Vagina (tissue), 2 donors: Measurements from ENCODE around the gene CATSPERD. TPM values are rescaled to one million over a fixed set of nuclear protein-coding genes. Genes with fewer than 3 reads are reported as not detected.

Experiments
- DNase-seq, 2 donors: peaks; one replicate each; pipeline ENCODE4 v3.0.0-alpha.2; 2017; ENCODE audit errors: extremely low spot score in 2 of 2
- H3K27ac ChIP-seq: fragments of 200-600 bp; sonication (generic); one replicate; pipeline ENCODE4 v1.5.1; 2019
- H3K27me3 ChIP-seq: fragments of 200-600 bp; sonication (generic); one replicate; pipeline ENCODE4 v1.5.1; 2019
- H3K36me3 ChIP-seq, 2 donors: fragments of 200-600 bp; sonication (generic); one replicate each; pipeline ENCODE4 v1.5.1; 2017 to 2019
- H3K4me1 ChIP-seq: fragments of 200-600 bp; sonication (generic); one replicate; pipeline ENCODE4 v1.5.1; 2019
- H3K4me3 ChIP-seq, 2 donors: fragments of 200-600 bp; sonication (generic); 1 replicate in 1 of 2; 2 replicates in 1 of 2; pipeline ENCODE4 v1.5.1; 2016 to 2019
- H3K9me3 ChIP-seq: fragments of 200-600 bp; sonication (generic); one replicate; pipeline ENCODE4 v1.5.1; 2019
- POLR2A ChIP-seq, 2 donors: fragments of 450-650 bp; IDR thresholded peaks; one replicate each; pipeline ENCODE4 v1.6.1; 2017; ENCODE audit warnings: antibody characterized with exemption in 2 of 2, mild to moderate bottlenecking in 2 of 2, moderate library complexity in 2 of 2
- POLR2AphosphoS5 ChIP-seq, 2 donors: sonication (generic); formaldehyde crosslinking; IDR thresholded peaks; one replicate each; pipeline ENCODE4 v1.9.0; 2017; ENCODE audit warnings: antibody characterized with exemption in 2 of 2, mild to moderate bottlenecking in 2 of 2, low read depth in 1 of 2; ENCODE audit not compliant: insufficient read depth in 1 of 2
- intact Hi-C: fragments of 100-400 bp; cut with DNase I; formaldehyde crosslinking; loops from one replicate; pipeline ENCODE4 v1.15.1; 2023
- total RNA-seq: library from RNA; depleted of rRNA; stranded (reverse); fragments of >200 nt; gene quantifications from one replicate; pipeline ENCODE4 v1.2.3, GENCODE V29; 2016
- TF ChIP-seq, protein P1 (sequence below), 3 experiments: fragments of 450-650 bp in 2 of 3; fragments of 200-600 bp in 1 of 3; sonication (generic) in 1 of 3; IDR thresholded peaks; one replicate each; pipeline ENCODE4 v1.5.1; 2017 to 2019; ENCODE audit warnings: antibody characterized with exemption in 3 of 3, mild to moderate bottlenecking in 2 of 3, moderate library complexity in 2 of 3

The CATSPERD gene
- total RNA-seq, 1 donor from 2014 or later = not detected

DNA sequence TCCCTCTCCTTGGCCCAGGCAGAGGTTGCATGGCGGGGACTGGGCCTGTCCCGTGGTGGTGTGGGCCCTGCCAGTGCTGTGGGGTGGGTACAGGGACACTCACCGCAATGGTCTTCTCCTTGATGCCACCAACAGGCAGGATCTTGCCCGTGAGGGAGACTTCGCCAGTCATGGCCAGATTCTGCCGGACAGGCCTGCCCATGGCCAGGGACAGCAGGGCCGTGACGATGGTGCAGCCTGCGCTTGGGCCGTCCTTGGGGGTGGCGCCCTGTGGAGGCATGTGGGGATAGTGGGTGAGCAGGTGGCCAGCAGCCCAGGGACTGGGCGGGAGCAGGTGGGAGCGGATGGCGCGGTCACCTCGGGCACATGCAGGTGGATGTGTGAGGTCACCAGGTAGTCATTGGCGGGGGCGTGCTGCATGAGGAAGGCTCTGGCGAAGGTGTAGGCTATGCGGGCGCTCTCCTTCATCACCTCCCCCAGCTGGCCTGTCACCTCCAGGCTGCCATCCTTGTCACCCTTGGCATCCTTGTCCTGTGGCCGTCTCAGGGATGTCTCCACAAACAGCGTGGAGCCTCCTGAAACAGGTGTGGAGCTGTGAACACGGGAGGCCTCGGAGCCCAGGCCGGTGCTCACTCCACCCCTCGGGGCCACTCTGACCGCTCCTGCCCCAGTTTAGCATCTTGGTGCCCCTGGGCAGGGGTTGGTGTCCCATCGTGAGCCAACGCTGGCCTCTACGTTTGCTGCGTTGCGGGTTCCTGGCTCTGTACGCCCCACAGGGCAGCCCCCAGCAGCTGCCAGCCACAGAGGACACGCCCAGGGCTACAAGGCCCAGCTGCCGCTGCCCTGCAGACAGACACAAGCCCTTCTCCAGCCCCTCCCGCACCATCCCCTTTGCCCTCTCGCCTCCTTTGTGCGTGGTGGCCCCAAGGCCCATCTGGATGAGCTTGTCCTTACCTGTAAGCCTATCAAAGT, 27.0 kb upstream of the CATSPERD start:
- no peak for TF ChIP-seq POLR2AphosphoS5 (IDR thresholded peaks at IDR 0.05; ENCODE audit: insufficient read depth in 1 of 2, low read depth in 1 of 2)
- TF ChIP-seq, protein P1, sequence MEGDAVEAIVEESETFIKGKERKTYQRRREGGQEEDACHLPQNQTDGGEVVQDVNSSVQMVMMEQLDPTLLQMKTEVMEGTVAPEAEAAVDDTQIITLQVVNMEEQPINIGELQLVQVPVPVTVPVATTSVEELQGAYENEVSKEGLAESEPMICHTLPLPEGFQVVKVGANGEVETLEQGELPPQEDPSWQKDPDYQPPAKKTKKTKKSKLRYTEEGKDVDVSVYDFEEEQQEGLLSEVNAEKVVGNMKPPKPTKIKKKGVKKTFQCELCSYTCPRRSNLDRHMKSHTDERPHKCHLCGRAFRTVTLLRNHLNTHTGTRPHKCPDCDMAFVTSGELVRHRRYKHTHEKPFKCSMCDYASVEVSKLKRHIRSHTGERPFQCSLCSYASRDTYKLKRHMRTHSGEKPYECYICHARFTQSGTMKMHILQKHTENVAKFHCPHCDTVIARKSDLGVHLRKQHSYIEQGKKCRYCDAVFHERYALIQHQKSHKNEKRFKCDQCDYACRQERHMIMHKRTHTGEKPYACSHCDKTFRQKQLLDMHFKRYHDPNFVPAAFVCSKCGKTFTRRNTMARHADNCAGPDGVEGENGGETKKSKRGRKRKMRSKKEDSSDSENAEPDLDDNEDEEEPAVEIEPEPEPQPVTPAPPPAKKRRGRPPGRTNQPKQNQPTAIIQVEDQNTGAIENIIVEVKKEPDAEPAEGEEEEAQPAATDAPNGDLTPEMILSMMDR (IDR thresholded peaks at IDR 0.05) = no peak
- no peak for TF ChIP-seq POLR2A (IDR thresholded peaks at IDR 0.05)
- intact Hi-C loops = no loop called here
- no peak for DNase-seq
- H3K4me3 ChIP-seq = no peak overlapping the region
- H3K36me3 ChIP-seq = peaks cover 0 to 52% of the 10 kb centered on the region in 2 donors
- no peaks in the 10 kb centered on the region for H3K9me3 ChIP-seq
- H3K27me3 ChIP-seq = no peaks in the 10 kb centered on the region
- H3K4me1 ChIP-seq = peaks cover 34% of the 10 kb centered on the region
- H3K27ac ChIP-seq = no peak overlapping the region

DNA sequence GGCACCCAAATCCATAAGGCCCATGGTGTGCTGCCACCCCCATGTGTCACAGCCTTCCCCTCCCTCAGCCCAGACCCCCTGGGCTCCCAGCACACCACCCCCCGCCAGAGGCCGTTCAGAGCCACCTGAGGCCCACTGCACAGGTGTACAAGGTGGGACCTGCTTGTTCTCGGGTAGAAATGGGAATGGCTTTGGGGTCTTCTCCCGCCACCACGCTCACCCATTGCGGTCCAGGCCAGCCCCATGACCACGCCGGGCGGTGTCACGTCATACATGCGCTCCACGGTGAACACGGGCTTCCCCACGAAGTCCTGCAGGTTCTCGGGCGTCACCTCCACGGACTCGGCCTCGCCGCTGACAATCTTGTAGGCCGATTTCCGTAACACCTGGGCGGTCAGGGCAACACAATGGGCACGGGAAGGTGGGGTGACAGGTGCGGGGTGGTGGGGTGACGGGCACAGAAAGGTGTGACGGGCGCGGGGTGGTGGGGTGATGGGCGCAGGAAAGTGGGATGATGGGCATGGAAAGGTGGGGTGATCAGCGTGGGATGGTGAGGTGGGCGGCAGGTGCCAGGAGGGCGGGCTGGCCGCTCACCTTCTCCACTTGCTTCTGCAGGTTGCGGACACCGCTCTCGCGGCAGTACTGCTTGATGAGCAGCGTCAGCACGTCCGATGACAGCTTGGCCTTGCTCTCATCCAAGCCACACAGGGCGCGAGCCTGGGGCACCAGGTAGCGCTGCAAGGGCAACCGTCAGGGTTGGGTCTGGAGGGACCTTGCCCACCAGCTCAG, 26.1 kb upstream of the CATSPERD start:
- DNase-seq = no peak
- Histone ChIP-seq H3K27me3 (no peaks in the 10 kb centered on the region), H3K36me3 (peaks cover 0 to 53% of the 10 kb centered on the region in 2 donors), H3K27ac (no peak overlapping the region), H3K4me1 (peaks cover 34% of the 10 kb centered on the region), H3K9me3 (no peaks in the 10 kb centered on the region), H3K4me3 (no peak overlapping the region)
- intact Hi-C loops = no loop called here
- no peak for TF ChIP-seq POLR2A (IDR thresholded peaks at IDR 0.05)

DNA sequence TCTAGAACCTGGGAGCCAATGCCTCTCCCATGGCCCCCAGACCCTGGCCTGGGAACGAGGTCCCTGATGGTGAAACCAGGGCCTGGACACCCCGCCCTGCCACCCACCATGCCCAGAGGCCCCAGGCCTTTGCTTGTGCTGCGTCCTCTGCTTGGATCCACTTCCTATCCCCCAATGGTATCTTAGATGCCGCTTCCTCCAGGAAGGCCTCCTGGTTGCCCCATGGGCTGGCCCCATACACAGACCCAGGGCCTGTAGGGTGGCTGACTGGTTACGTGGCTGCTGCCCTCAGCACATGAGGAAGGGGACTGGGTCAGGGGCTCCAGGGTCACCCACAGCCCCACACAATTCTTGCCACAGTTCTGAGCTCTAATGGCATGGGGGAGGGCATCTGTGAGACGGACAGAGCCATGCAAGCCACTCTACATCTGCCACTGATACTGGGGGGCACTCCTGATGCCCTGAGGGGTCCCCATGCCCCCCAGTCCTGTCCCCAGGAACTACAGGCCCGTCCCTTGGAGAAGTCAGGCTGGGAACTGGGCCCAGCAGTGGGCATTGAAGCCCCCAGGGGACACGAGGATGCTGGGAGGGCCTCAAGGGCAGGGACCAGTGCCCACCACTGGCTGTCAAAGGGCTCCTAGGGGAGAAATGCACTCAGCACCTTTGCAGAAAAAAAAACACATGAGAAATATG, 25.3 kb upstream of the CATSPERD start:
- H3K36me3 ChIP-seq = peaks cover 0 to 58% of the 10 kb centered on the region in 2 donors
- no peak overlapping the region for H3K4me3 ChIP-seq
- intact Hi-C loops = no loop called here
- H3K27ac ChIP-seq = no peak overlapping the region
- TF ChIP-seq, protein P1 (IDR thresholded peaks at IDR 0.05) = no peak
- TF ChIP-seq POLR2A (IDR thresholded peaks at IDR 0.05) (no peak), POLR2AphosphoS5 (IDR thresholded peaks at IDR 0.05; ENCODE audit: insufficient read depth in 1 of 2, low read depth in 1 of 2) (no peak)
- no peaks in the 10 kb centered on the region for H3K9me3 ChIP-seq
- DNase-seq = no peak
- no peaks in the 10 kb centered on the region for H3K27me3 ChIP-seq
- peaks cover 34% of the 10 kb centered on the region for H3K4me1 ChIP-seq

DNA sequence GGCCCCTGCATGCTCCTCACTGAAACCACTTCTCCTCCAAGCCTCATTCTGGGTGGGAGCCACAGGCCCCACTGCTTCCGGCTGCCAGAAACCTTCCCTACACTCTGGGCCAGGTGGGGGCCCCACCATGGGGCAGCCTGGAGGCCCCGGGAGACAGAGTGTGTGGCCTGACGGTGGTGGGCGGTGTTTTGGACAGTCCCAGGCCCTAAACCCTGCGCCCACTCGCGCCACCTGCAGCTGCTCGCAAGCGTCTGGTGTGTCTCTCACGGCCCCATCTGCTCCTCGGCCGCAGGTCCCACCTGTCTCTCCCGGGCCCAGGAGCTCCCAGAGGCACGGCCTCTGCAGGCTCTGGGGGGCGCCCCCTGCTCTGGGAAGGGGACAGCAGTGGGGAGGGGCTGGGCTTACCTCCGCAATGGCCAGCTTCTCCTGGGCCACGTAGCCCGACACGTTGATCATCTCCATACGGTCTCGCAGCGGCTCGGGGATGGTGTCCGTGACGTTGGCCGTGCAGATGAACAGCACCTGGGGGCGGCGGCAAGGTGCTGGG, 24.7 kb upstream of the CATSPERD start:
- Histone ChIP-seq H3K36me3 (peaks cover 0 to 64% of the 10 kb centered on the region in 2 donors), H3K27me3 (no peaks in the 10 kb centered on the region), H3K9me3 (no peaks in the 10 kb centered on the region), H3K4me3 (no peak overlapping the region), H3K4me1 (peaks cover 31% of the 10 kb centered on the region), H3K27ac (no peak overlapping the region)
- TF ChIP-seq, protein P1 (IDR thresholded peaks at IDR 0.05) = no peak
- TF ChIP-seq POLR2AphosphoS5 (IDR thresholded peaks at IDR 0.05; ENCODE audit: insufficient read depth in 1 of 2, low read depth in 1 of 2) = no peak
- TF ChIP-seq POLR2A (IDR thresholded peaks at IDR 0.05) = no peak
- no peak for DNase-seq
- intact Hi-C loops = no loop called here
